SK-N-SH treated with all-trans-retinoic acid at 6 μM for 48 hours (cell line): Measurements from ENCODE around the gene LY6G6F.

Experiments used
- ATAC-seq: fragments of 200-7000 bp; cut with Tn5 transposase; 3 replicates; pipeline ENCODE4 v1.9.1; 2020; ENCODE audit warnings: mild to moderate bottlenecking, moderate library complexity
- ARNTL ChIP-seq: fragments of 450-650 bp; formaldehyde crosslinking; IDR thresholded peaks from 2 replicates; pipeline ENCODE4 v1.5.0; 2020; ENCODE audit warnings: low read depth, mild to moderate bottlenecking, moderate library complexity, borderline replicate concordance
- BACH2 ChIP-seq: fragments of 250-450 bp; sonication (Bioruptor Pico); IDR thresholded peaks from 2 replicates; pipeline ENCODE4 v1.9.0; 2021; ENCODE audit warnings: mild to moderate bottlenecking, borderline replicate concordance
- CREB5 ChIP-seq: fragments of 250-450 bp; sonication (Bioruptor Pico); IDR thresholded peaks from 2 replicates; pipeline ENCODE4 v1.5.1; 2020; ENCODE audit warnings: low read depth, mild to moderate bottlenecking, moderate library complexity
- CSDC2 ChIP-seq: fragments of 250-450 bp; sonication (Bioruptor Pico); IDR thresholded peaks from 2 replicates; pipeline ENCODE4 v1.5.0; 2020; ENCODE audit warnings: mild to moderate bottlenecking, moderate library complexity
- CSRNP3 ChIP-seq: fragments of 250-450 bp; sonication (Bioruptor Pico); IDR thresholded peaks from 2 replicates; pipeline ENCODE4 v1.5.1; 2021; ENCODE audit warnings: mild to moderate bottlenecking, moderate library complexity
- ESRRG ChIP-seq: fragments of 250-450 bp; sonication (Bioruptor Pico); IDR thresholded peaks from 2 replicates; pipeline ENCODE4 v1.6.1; 2021; ENCODE audit warnings: mild to moderate bottlenecking
- GLIS3 ChIP-seq: fragments of 250-450 bp; sonication (Bioruptor Pico); IDR thresholded peaks from 2 replicates; pipeline ENCODE4 v1.5.0; 2020; ENCODE audit warnings: mild to moderate bottlenecking, moderate library complexity
- ISL1 ChIP-seq: fragments of 250-450 bp; sonication (Bioruptor Pico); IDR thresholded peaks from 2 replicates; pipeline ENCODE4 v2.1.2; 2022; ENCODE audit warnings: mild to moderate bottlenecking, moderate library complexity
- OSR1 ChIP-seq: fragments of 250-450 bp; sonication (Bioruptor Pico); IDR thresholded peaks from 2 replicates; pipeline ENCODE4 v1.8.0; 2022; ENCODE audit warnings: moderate library complexity, mild to moderate bottlenecking, inconsistent platforms
- POU6F1 ChIP-seq: fragments of 250-450 bp; sonication (Bioruptor Pico); IDR thresholded peaks from 2 replicates; pipeline ENCODE4 v1.8.0; 2021; ENCODE audit warnings: low read depth, mild to moderate bottlenecking, moderate library complexity, borderline replicate concordance
- PPARA ChIP-seq: fragments of 250-450 bp; sonication (Bioruptor Pico); IDR thresholded peaks from 2 replicates; pipeline ENCODE4 v1.5.0; 2020; ENCODE audit warnings: mild to moderate bottlenecking, borderline replicate concordance
- RARB ChIP-seq: fragments of 250-450 bp; sonication (Bioruptor Pico); IDR thresholded peaks from 2 replicates; pipeline ENCODE4 v1.8.0; 2021; ENCODE audit warnings: mild to moderate bottlenecking, moderate library complexity
- SNAI2 ChIP-seq: fragments of 250-450 bp; sonication (Bioruptor Pico); IDR thresholded peaks from 2 replicates; pipeline ENCODE4 v1.5.0; 2020; ENCODE audit warnings: mild to moderate bottlenecking, moderate library complexity
- TCF4 ChIP-seq: fragments of 250-450 bp; sonication (Bioruptor Pico); IDR thresholded peaks from 2 replicates; pipeline ENCODE4 v1.8.0; 2021; ENCODE audit warnings: mild to moderate bottlenecking, moderate library complexity, borderline replicate concordance
- TOX ChIP-seq: fragments of 250-450 bp; sonication (Bioruptor Pico); IDR thresholded peaks from 2 replicates; pipeline ENCODE4 v1.8.0; 2021; ENCODE audit warnings: mild to moderate bottlenecking, moderate library complexity, borderline replicate concordance
- TSHZ2 ChIP-seq: fragments of 250-450 bp; sonication (Bioruptor Pico); IDR thresholded peaks from 2 replicates; pipeline ENCODE4 v1.5.0; 2020; ENCODE audit warnings: mild to moderate bottlenecking, moderate library complexity
- ZFP3 ChIP-seq: fragments of 250-450 bp; sonication (Bioruptor Pico); IDR thresholded peaks from 2 replicates; pipeline ENCODE4 v1.5.0; 2020; ENCODE audit warnings: mild to moderate bottlenecking, moderate library complexity
- ZFP30 ChIP-seq: fragments of 450-650 bp; formaldehyde crosslinking; IDR thresholded peaks from 2 replicates; pipeline ENCODE4 v1.5.0; 2022; ENCODE audit warnings: mild to moderate bottlenecking, moderate library complexity
- ZNF565 ChIP-seq: fragments of 450-650 bp; formaldehyde crosslinking; conservative IDR thresholded peaks from 2 replicates; pipeline ENCODE4 v1.5.0; 2020; ENCODE audit warnings: low read depth, mild to moderate bottlenecking, moderate library complexity
- ZNF70 ChIP-seq: fragments of 450-650 bp; formaldehyde crosslinking; IDR thresholded peaks from 2 replicates; pipeline ENCODE4 v1.5.0; 2020; ENCODE audit warnings: mild to moderate bottlenecking, moderate library complexity

Gene LY6G6F

GRCh38 chr6:31717499-31718222, 11.0 kb downstream of the LY6G6F start:
- TF ChIP-seq ZFP3 (no peak), TOX (CRISPR knock-in tag) (no peak)
- ATAC-seq = no peak

GRCh38 chr6:31718265-31718664, 11.6 kb downstream of the LY6G6F start:
- ATAC-seq = no peak

GRCh38 chr6:31719001-31719400, 12.3 kb downstream of the LY6G6F start:
- TF ChIP-seq CSRNP3 (no peak), CSDC2 (CRISPR knock-in tag) (no peak), ZNF565 (CRISPR knock-in tag) (no peak), ISL1 (CRISPR knock-in tag) (no peak), RARB (CRISPR knock-in tag) (no peak), PPARA (CRISPR knock-in tag) (no peak), TCF4 (CRISPR knock-in tag) (no peak), GLIS3 (CRISPR knock-in tag) (no peak), ZFP3 (no peak), SNAI2 (no peak), ARNTL (no peak), ZFP30 (CRISPR knock-in tag) (no peak), ESRRG (CRISPR knock-in tag) (no peak), BACH2 (CRISPR knock-in tag) (no peak)
- no peak for ATAC-seq

More at GRCh38 chr6:31718265-31718664, 11.6 kb downstream of the LY6G6F start:
- TF ChIP-seq CSDC2 (CRISPR knock-in tag) (no peak), ARNTL (no peak), ESRRG (CRISPR knock-in tag) (no peak), ZFP3 (no peak), SNAI2 (no peak), TCF4 (CRISPR knock-in tag) (no peak), BACH2 (CRISPR knock-in tag) (no peak), ZNF70 (no peak), RARB (CRISPR knock-in tag) (no peak), TSHZ2 (no peak), ZNF565 (CRISPR knock-in tag) (no peak), POU6F1 (CRISPR knock-in tag) (no peak), ZFP30 (CRISPR knock-in tag) (no peak), TOX (CRISPR knock-in tag) (no peak), CREB5 (CRISPR knock-in tag) (no peak), GLIS3 (CRISPR knock-in tag) (no peak), CSRNP3 (no peak), OSR1 (CRISPR knock-in tag) (no peak)
